Calu3 (cell line): Measurements from ENCODE around the gene FGF9. TPM values are rescaled to one million over a fixed set of nuclear protein-coding genes. Genes with fewer than 3 reads are reported as not detected.
A peak's percentile ranks its signal among the peaks of the same experiment; 100 is the strongest.

Experiments
- BruUV-seq: library from RNA; stranded (reverse); fragments of 400-500 nt; replicated peaks from 2 replicates; lab custom pipeline; 2021; lab: Mats Ljungman, UMichigan
- CTCF ChIA-PET: fragments of 300-600 bp; sonication (Branson Sonifier 250); formaldehyde crosslinking; loops from one replicate; lab custom pipeline; 2022; ENCODE audit warnings: antibody characterized with exemption; lab: Charles Lee
- DNase-seq: peaks from one replicate; pipeline ENCODE4 v3.0.0; 2022
- H3K27ac Mint-ChIP-seq: one replicate; pipeline ENCODE4 v1.8.0; 2022; ENCODE audit warnings: mixed read lengths; ENCODE audit not compliant: unreplicated experiment
- H3K27me3 Mint-ChIP-seq: one replicate; pipeline ENCODE4 v1.8.0; 2022; ENCODE audit warnings: mixed read lengths; ENCODE audit not compliant: unreplicated experiment
- H3K36me3 Mint-ChIP-seq: one replicate; pipeline ENCODE4 v1.8.0; 2022; ENCODE audit warnings: mild to moderate bottlenecking, moderate library complexity, mixed read lengths; ENCODE audit not compliant: insufficient read depth, unreplicated experiment
- H3K4me1 Mint-ChIP-seq: one replicate; pipeline ENCODE4 v1.8.0; 2022; ENCODE audit warnings: mild to moderate bottlenecking, low read depth, mixed read lengths; ENCODE audit not compliant: unreplicated experiment
- H3K4me3 Mint-ChIP-seq: one replicate; pipeline ENCODE4 v1.8.0; 2022; ENCODE audit warnings: mild to moderate bottlenecking, low read depth, moderate library complexity, mixed read lengths; ENCODE audit not compliant: unreplicated experiment
- H3K9me3 Mint-ChIP-seq: one replicate; pipeline ENCODE4 v1.8.0; 2022; ENCODE audit warnings: low read depth, mixed read lengths; ENCODE audit not compliant: unreplicated experiment
- intact Hi-C: fragments of 100-400 bp; cut with micrococcal nuclease; formaldehyde crosslinking; loops from one replicate; pipeline ENCODE4 v1.10.0; 2022; ENCODE audit not compliant: unreplicated experiment
- total RNA-seq: library from RNA; stranded (reverse); gene quantifications from 2 replicates; pipeline ENCODE4 v1.2.3, GENCODE V29; 2022
- TF ChIP-seq, protein P1 (sequence below): fragments of 200-600 bp; IDR thresholded peaks from one replicate; pipeline ENCODE4 v1.8.0; 2022; ENCODE audit warnings: antibody characterized with exemption; ENCODE audit not compliant: unreplicated experiment

FGF9 gene
- total RNA-seq, 1 experiment from 2014 or later, result not detected

DNA sequence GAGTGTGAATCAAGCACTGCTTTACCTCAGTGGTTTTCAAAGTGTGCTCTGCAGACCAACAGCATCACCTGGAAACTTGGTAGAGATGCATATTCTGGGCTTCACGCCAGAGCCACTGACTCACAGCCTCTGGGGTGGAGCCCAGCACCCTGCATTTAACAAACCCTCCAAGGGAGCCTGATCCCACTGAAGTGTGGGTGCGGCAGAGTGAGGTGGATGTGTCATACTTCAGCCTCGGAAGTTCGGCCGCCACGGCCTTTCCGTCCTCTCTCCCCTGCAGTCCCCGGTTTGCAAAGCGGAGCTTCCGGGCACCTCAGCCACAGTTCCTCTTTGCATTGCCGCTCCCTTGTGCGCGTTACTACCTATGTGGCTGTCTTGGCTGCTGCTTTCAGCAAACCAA lies 33.6 kb upstream of the FGF9 start:
- no peak overlapping the region for H3K4me3 Mint-ChIP-seq
- intact Hi-C loops, result loop anchor here (2.0 to 10.0 kb wide), 3 partner anchors 34 to 1165 kb away; partner anchors contain the start of gene FGF9

DNA sequence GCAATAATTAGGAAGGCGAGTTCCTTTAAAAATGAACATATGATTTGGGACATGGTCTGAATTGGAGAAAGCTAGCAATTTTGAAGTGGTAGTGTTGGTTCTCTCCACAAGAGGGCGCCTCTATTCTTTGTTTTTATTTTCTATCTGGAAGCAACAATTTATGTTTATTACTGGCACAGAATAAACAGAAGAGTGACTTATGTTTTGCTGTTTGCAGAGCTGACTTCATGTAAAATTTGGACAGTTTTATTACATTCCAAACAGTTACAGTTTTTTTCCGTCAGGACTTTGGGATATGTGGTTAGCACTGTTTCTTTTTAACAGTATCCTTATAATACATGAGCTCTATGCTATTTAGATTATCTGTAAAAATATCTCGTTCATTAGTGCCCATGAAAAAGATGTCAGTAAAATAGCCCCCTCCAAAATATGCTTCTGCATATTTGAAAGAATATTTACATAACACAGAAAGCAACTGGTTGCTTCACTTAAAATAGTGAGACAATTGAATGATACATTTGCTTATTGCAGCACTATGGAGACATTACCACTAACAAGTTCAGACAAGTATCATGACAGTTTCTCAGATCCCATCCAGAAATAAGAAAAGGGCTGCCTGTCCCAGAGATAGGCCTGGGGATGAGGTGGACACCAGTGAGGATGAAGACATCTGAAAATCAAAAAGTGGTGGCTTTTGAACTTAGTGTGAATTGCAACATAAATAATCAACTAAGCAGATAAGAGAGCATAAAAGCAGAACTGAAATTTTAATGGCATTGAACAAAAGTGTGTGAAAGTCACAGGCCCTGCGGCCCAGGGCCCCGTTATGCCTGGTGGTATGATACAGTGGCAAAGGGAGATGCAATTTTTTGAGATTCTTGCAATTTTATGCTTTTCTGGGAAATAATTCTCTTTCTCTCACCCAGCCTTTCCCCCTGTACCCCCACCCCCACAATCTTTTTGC lies 32.3 kb upstream of the FGF9 start:
- Mint-ChIP-seq H3K4me1 (peaks cover 25% of the 10 kb centered on the region), H3K9me3 (no peaks in the 10 kb centered on the region), H3K27me3 (no peaks in the 10 kb centered on the region), H3K27ac (no peak overlapping the region), H3K4me3 (no peak overlapping the region), H3K36me3 (no peaks in the 10 kb centered on the region)
- TF ChIP-seq, protein P1, sequence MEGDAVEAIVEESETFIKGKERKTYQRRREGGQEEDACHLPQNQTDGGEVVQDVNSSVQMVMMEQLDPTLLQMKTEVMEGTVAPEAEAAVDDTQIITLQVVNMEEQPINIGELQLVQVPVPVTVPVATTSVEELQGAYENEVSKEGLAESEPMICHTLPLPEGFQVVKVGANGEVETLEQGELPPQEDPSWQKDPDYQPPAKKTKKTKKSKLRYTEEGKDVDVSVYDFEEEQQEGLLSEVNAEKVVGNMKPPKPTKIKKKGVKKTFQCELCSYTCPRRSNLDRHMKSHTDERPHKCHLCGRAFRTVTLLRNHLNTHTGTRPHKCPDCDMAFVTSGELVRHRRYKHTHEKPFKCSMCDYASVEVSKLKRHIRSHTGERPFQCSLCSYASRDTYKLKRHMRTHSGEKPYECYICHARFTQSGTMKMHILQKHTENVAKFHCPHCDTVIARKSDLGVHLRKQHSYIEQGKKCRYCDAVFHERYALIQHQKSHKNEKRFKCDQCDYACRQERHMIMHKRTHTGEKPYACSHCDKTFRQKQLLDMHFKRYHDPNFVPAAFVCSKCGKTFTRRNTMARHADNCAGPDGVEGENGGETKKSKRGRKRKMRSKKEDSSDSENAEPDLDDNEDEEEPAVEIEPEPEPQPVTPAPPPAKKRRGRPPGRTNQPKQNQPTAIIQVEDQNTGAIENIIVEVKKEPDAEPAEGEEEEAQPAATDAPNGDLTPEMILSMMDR, result peak; percentile 15
- CTCF ChIA-PET, result interaction anchor here (0.6 to 1.8 kb wide), 8 partner anchors 9 to 211 kb away, joined by 3 to 7 read pairs (median 3); partner anchors contain the start of gene FGF9
- DNase-seq, result peak; percentile 27
- no TSS peak for BruUV-seq
- intact Hi-C loops, result loop anchor here (5.0 to 10.0 kb wide), 2 partner anchors 196 to 1164 kb away; no protein-coding TSS in a partner anchor

More for the DNA sequence above, 33.6 kb upstream of the FGF9 start:
- CTCF ChIA-PET, result interaction anchor here (1.0 to 1.8 kb wide), 4 partner anchors 21 to 212 kb away, joined by 3 to 7 read pairs (median 4); no protein-coding TSS in a partner anchor
- Mint-ChIP-seq H3K36me3 (no peaks in the 10 kb centered on the region), H3K27ac (peak overlapping the region; percentile 18), H3K9me3 (no peaks in the 10 kb centered on the region), H3K4me1 (peaks cover 25% of the 10 kb centered on the region), H3K27me3 (no peaks in the 10 kb centered on the region)
- DNase-seq, result peak; percentile 86
- no TSS peak for BruUV-seq
- TF ChIP-seq, protein P1, result no peak

DNA sequence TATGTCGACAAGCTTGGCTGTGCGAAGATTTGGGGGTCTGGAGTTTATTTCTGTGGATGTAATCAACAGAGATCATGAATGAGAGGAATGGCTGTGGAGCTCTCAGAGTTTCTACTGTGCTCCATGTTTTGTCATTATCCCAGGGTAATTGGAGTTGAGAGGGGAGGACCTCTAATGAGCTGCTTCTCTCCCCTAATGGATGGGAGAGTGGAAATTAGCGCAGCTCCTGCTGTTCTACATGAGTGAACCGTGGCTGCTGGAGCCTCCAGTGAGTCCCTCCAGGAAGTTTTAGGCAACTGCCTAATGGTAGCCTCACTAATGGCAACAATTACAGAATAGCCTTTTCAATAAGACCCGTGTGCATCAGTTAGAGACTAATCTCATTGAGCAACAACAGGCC lies 31.3 kb upstream of the FGF9 start:
- no peaks in the 10 kb centered on the region for H3K27me3 Mint-ChIP-seq
- DNase-seq, result no peak
- H3K4me1 Mint-ChIP-seq, result peaks cover 25% of the 10 kb centered on the region
- no peak overlapping the region for H3K27ac Mint-ChIP-seq
- TF ChIP-seq, protein P1, result no peak
- no peaks in the 10 kb centered on the region for H3K36me3 Mint-ChIP-seq
- H3K9me3 Mint-ChIP-seq, result no peaks in the 10 kb centered on the region
- H3K4me3 Mint-ChIP-seq, result no peak overlapping the region
- CTCF ChIA-PET, result interaction anchor here (0.6 kb wide), 1 partner anchor 1164 kb away, joined by 3 read pairs; no protein-coding TSS in a partner anchor
- intact Hi-C loops, result loop anchor here (5.0 to 10.0 kb wide), 2 partner anchors 195 to 1163 kb away; no protein-coding TSS in a partner anchor
- BruUV-seq, result no TSS peak

DNA sequence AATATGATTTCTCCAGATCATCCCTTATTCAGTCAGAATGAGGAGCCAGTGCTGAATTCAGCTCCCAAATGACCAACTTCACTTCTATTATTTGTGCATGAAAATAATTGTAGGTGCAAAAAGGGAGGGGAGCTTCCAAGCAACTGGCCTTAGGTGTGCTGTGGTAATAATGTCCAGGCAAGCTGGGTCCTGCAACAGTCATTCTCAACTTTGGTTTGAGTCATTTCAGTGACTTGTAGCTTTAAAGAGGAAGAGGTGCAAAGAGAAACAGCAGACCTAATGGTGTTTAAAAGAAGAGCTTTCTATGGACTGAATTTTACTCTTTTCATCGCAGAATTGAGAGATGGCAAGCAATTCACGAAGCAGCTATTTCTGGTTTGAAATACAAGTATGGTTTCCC lies 29.2 kb upstream of the FGF9 start:
- no peaks in the 10 kb centered on the region for H3K36me3 Mint-ChIP-seq
- no peak overlapping the region for H3K4me3 Mint-ChIP-seq
- intact Hi-C loops, result no loop called here
- H3K27me3 Mint-ChIP-seq, result no peaks in the 10 kb centered on the region
- no peaks in the 10 kb centered on the region for H3K9me3 Mint-ChIP-seq
- BruUV-seq, result no TSS peak
- H3K4me1 Mint-ChIP-seq, result peaks cover 18% of the 10 kb centered on the region
- H3K27ac Mint-ChIP-seq, result no peak overlapping the region
- CTCF ChIA-PET, result no interaction called here
- TF ChIP-seq, protein P1, result no peak
- DNase-seq, result no peak
